DND-41 (cell line): ENCODE results near the gene REST.
"Not testable (repeated sequence)": the region's sequence is repeated elsewhere in the genome, so short reads cannot be mapped to it uniquely, and the experiment has no call there.

ENCODE experiments used
- ATAC-seq: fragments of 200-7000 bp; cut with Tn5 transposase; 3 replicates; pipeline ENCODE4 v1.9.1; 2021; ENCODE audit warnings: low read depth; ENCODE audit not compliant: insufficient read depth
- DNase-seq: peaks from one replicate; pipeline ENCODE4 v3.0.0-alpha.2; 2020
- H2AFZ ChIP-seq: 2 replicates; pipeline ENCODE4 v1.6.0; 2012; ENCODE audit warnings: low read depth, low read length
- H3K27ac ChIP-seq: 2 replicates; pipeline ENCODE4 v1.5.1; 2012; ENCODE audit warnings: low read length, inconsistent platforms
- H3K27me3 ChIP-seq: fragments of 200-600 bp; sonication (generic); 2 replicates; pipeline ENCODE4 v1.6.0; 2012; ENCODE audit warnings: low read length, mild to moderate bottlenecking, inconsistent platforms; ENCODE audit not compliant: insufficient read depth, poor library complexity
- H3K36me3 ChIP-seq: 2 replicates; pipeline ENCODE4 v1.5.1; 2012; ENCODE audit warnings: low read length, inconsistent platforms; ENCODE audit not compliant: insufficient read depth
- H3K4me1 ChIP-seq: 2 replicates; pipeline ENCODE4 v1.5.1; 2012; ENCODE audit warnings: mild to moderate bottlenecking, low read length; ENCODE audit not compliant: insufficient read depth
- H3K4me2 ChIP-seq: 2 replicates; pipeline ENCODE4 v1.6.0; 2012; ENCODE audit warnings: mild to moderate bottlenecking, moderate library complexity, low read length, inconsistent platforms; ENCODE audit not compliant: insufficient read depth
- H3K4me3 ChIP-seq, 2 experiments: fragments of 200-600 bp in 1 of 2; shearing (Covaris generic) in 1 of 2; 2 replicates each; pipeline ENCODE4 v1.5.1; 2012 to 2016; ENCODE audit warnings: inconsistent platforms in 2 of 2, low read length in 2 of 2, mild to moderate bottlenecking in 2 of 2, low read depth in 1 of 2, moderate library complexity in 1 of 2
- H3K79me2 ChIP-seq: 2 replicates; pipeline ENCODE4 v1.6.0; 2012; ENCODE audit warnings: low read length, inconsistent platforms; ENCODE audit not compliant: insufficient read depth
- H3K9ac ChIP-seq: 2 replicates; pipeline ENCODE4 v1.6.0; 2012; ENCODE audit warnings: low read depth, mild to moderate bottlenecking, inconsistent platforms, low read length, moderate library complexity
- H3K9me3 ChIP-seq: 2 replicates; pipeline ENCODE4 v1.5.1; 2012; ENCODE audit warnings: low read length, moderate library complexity, mild to moderate bottlenecking, inconsistent platforms; ENCODE audit not compliant: insufficient read depth, severe bottlenecking
- H4K20me1 ChIP-seq: 2 replicates; pipeline ENCODE4 v1.6.0; 2012; ENCODE audit warnings: low read length; ENCODE audit not compliant: insufficient read depth
- CTCF ChIP-seq: IDR thresholded peaks from 2 replicates; pipeline ENCODE4 v1.5.1; 2012; ENCODE audit warnings: borderline replicate concordance, low read length, moderate library complexity, mild to moderate bottlenecking; ENCODE audit not compliant: poor library complexity, severe bottlenecking; ENCODE audit errors: extremely low read depth
- EZH2 ChIP-seq: IDR thresholded peaks from 3 replicates; pipeline ENCODE4 v1.6.1; 2012; ENCODE audit warnings: borderline replicate concordance, low read depth, mild to moderate bottlenecking, moderate library complexity, low read length, inconsistent platforms; ENCODE audit not compliant: severe bottlenecking

The REST gene

GRCh38 chr4:56892691-56893090 lies 15.0 kb upstream of the REST start:
- TF ChIP-seq EZH2, result no peak
- TF ChIP-seq CTCF, result no peak
- ATAC-seq (no peak), DNase-seq (no peak)
- Histone ChIP-seq H3K27me3 (no peaks in the 10 kb centered on the region), H3K4me1 (no peaks in the 10 kb centered on the region), H3K9me3 (no peaks in the 10 kb centered on the region), H3K4me3 (no peak overlapping the region), H3K9ac (no peak overlapping the region), H3K27ac (no peak overlapping the region), H3K36me3 (no peaks in the 10 kb centered on the region), H3K4me2 (no peak overlapping the region), H4K20me1 (no peaks in the 10 kb centered on the region), H3K79me2 (no peaks in the 10 kb centered on the region), H2AFZ (no peak overlapping the region)

GRCh38 chr4:56897842-56898241 lies 9.9 kb upstream of the REST start:
- not testable (repeated sequence) for DNase-seq, H3K4me2 ChIP-seq, H3K4me3 ChIP-seq, ATAC-seq, H3K27me3 ChIP-seq, H4K20me1 ChIP-seq, H3K4me1 ChIP-seq, H2AFZ ChIP-seq, H3K9me3 ChIP-seq, H3K27ac ChIP-seq, H3K36me3 ChIP-seq, H3K9ac ChIP-seq, H3K79me2 ChIP-seq

GRCh38 chr4:56900186-56900585 lies 7.5 kb upstream of the REST start:
- H3K36me3 ChIP-seq, DNase-seq, ATAC-seq: not testable (repeated sequence)

GRCh38 chr4:56902703-56903102 lies 5.0 kb upstream of the REST start:
- TF ChIP-seq EZH2, result no peak
- TF ChIP-seq CTCF, result no peak
- H3K4me2 ChIP-seq, result no peak overlapping the region
- DNase-seq, result no peak

More at GRCh38 chr4:56900186-56900585, 7.5 kb upstream of the REST start:
- H3K4me1 ChIP-seq, H2AFZ ChIP-seq, H3K9ac ChIP-seq, H3K79me2 ChIP-seq, H3K27ac ChIP-seq, H3K9me3 ChIP-seq, H3K4me3 ChIP-seq, H3K4me2 ChIP-seq, H3K27me3 ChIP-seq, H4K20me1 ChIP-seq: not testable (repeated sequence)

More at GRCh38 chr4:56902703-56903102, 5.0 kb upstream of the REST start:
- Histone ChIP-seq H3K36me3 (no peaks in the 10 kb centered on the region), H3K9me3 (no peaks in the 10 kb centered on the region), H3K27ac (no peak overlapping the region), H3K27me3 (no peaks in the 10 kb centered on the region), H3K79me2 (no peaks in the 10 kb centered on the region), H3K9ac (no peak overlapping the region), H4K20me1 (no peaks in the 10 kb centered on the region), H3K4me3 (no peak overlapping the region), H2AFZ (no peak overlapping the region), H3K4me1 (peaks cover 13% of the 10 kb centered on the region)
- no peak for ATAC-seq
